ENCODE data around the gene MEIOSIN. TPM values are rescaled to one million over a fixed set of nuclear protein-coding genes. Genes with fewer than 3 reads are reported as not detected.

Gene MEIOSIN
- total and polyA plus RNA-seq, 2 of the 4 experiments (the other 2 are of a cell fraction) = not detected

DNA sequence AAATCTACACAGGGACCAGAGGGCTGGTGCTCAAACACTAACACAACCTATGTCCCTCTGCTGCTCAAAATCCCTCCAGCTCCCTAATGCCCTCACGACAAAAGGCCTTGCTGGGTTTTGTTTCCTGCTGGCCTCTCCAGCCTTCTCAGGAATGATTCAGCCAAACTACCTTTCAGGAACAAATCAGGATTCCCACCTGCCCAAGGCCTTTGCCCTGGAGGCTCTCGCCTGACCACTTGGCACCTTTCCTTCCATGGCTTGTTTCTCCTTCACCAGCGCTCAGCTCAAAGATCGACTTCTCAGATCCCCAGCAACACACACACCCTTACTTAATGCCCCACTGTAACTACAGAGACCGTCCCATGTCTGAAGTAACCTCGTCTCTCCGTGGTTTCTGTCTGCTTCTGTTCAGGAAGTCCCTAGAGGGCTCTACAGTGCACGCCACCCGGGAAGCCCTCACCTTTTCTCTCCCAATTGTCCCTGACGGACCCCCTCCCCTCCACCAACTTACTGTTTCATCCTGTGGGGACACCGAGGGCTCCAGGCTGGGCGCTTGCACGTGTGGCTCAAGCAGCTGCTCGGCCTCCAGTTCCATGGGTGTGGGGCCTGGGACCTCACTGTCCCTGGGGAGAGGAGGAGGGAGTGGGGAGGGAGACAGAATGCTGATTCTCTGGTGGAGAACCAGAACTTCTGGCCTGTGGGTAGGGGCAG is 39.0 kb downstream of the MEIOSIN start:
- Histone ChIP-seq H2AK5ac (ENCODE audit: low read depth, low read length) (no peak overlapping the region), H3K23ac (ENCODE audit: low read depth, low read length) (no peak overlapping the region), H4K5ac (ENCODE audit: low read depth, low read length) (no peak overlapping the region), H3K27ac (ENCODE audit: insufficient read depth, low read length) (no peak overlapping the region), H3K56ac (ENCODE audit: extremely low read depth, insufficient read depth, low read length) (no peak overlapping the region), H3K36me3 (ENCODE audit: control insufficient read depth, insufficient read depth, low read length) (peaks cover 21% of the 10 kb centered on the region; the same call in 1 of the 2 replicates), H2BK15ac (ENCODE audit: low read depth, low read length) (no peak overlapping the region), H3K79me1 (ENCODE audit: low read depth in 1 of 2, low read length in 2 of 2) (peaks cover 4 to 6% of the 10 kb centered on the region in 2 experiments; a peak in 2 of 4 replicates), H3K9me1 (ENCODE audit: insufficient read depth, low read length) (no peaks in the 10 kb centered on the region; the same call in 1 of the 2 replicates), H2AFZ (replicated peaks; ENCODE audit: low read length, poor library complexity) (no peak overlapping the region), H2BK20ac (ENCODE audit: low read depth, low read length) (no peak overlapping the region), H4K91ac (ENCODE audit: insufficient read depth, low read depth, low read length) (no peak overlapping the region), H3K4me1 (ENCODE audit: control insufficient read depth, insufficient read depth, low read length) (no peaks in the 10 kb centered on the region), H2AK9ac (replicated peaks; ENCODE audit: low read depth, low read length, poor library complexity) (peak overlapping the region; percentile 62), H3K9me3 (ENCODE audit: control insufficient read depth, insufficient read depth, low read length) (no peaks in the 10 kb centered on the region), H2BK5ac (ENCODE audit: low read depth, low read length, poor library complexity, severe bottlenecking) (no peak overlapping the region), H3K14ac (replicated peaks; ENCODE audit: low read depth, low read length) (no peak overlapping the region), H3K27me3 (ENCODE audit: control insufficient read depth, insufficient read depth, low read length) (no peaks in the 10 kb centered on the region), H2BK120ac (ENCODE audit: low read depth, low read length) (no peak overlapping the region), H3K4me2 (ENCODE audit: low read depth, low read length) (no peak overlapping the region), H3K18ac (ENCODE audit: low read depth, low read length) (no peak overlapping the region), H3K4me3 (ENCODE audit: insufficient read depth, low read depth, low read length) (no peak overlapping the region), H3K4ac (ENCODE audit: low read depth, low read length) (no peak overlapping the region), H4K20me1 (ENCODE audit: insufficient read depth, low read length) (peaks cover 14% of the 10 kb centered on the region), H3K9ac (ENCODE audit: low read depth, low read length) (no peak overlapping the region), H4K8ac (ENCODE audit: low read depth in 2 of 2, low read length in 2 of 2) (no peak overlapping the region)
- DNase-seq (no peak), ATAC-seq (ENCODE audit: low read depth) (no peak)
- CTCF ChIA-PET = no interaction called here
- no TSS peak for BruUV-seq (replicated peaks)
- intact Hi-C loops (cut with micrococcal nuclease) = no loop called here
- POLR2A ChIA-PET (ENCODE audit: unreplicated experiment) = no interaction called here
- in situ Hi-C loops (cut with MboI; ENCODE audit: low sequenced_read_pairs) = no loop called here
- 98% methylated on average over 4 of the region's 14 CpGs; no CpG with 5 or more reads in 1 of the 2 experiments for WGBS, 2 experiments (ENCODE audit: extremely low coverage in 2 of 2, insufficient read length in 1 of 2)
- dilution Hi-C loops (cut with HindIII; ENCODE audit: low sequenced_read_pairs, unreplicated experiment) = no loop called here
- no peak for TF ChIP-seq RFX5 (IDR thresholded peaks at IDR 0.05; ENCODE audit: low read depth, low read length)
